Suppressor macrophage (primary cell): ENCODE data around the gene BTF3.
A peak's percentile ranks its signal among the peaks of the same experiment; 100 is the strongest.

Experiments
- DNase-seq, 4 experiments: peaks; one replicate each; pipeline ENCODE4 v3.0.0-alpha.2; 2020 to 2022

BTF3 gene

DNA sequence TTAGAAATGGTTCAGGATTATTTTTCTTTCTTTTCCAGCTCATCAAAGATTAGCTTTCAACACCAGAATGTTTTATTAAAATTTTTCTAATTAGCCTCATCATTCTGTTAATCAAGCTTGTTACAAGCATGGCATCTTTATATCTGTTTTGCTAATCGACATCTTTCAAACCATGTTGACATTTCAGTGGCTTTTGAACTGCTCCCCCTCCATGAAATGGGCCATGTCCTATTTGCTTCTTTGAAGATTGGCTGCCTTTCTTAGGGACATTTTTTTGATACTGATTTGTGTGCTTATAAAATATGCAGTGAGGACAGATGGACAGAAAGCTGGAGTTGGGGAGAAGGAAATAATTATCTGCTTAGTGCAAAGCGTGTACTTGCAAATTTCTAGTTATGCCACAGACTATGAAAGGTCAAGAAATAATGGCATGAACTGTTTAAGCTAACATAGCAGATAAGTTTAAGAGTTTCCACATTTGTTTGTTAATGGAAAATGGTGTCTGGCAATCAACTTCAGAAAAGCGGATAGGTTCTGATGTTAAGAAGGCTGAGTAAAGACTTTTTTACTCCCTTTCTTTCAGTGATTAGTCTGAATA lies 27.5 kb downstream of the BTF3 start:
- no peak for DNase-seq

DNA sequence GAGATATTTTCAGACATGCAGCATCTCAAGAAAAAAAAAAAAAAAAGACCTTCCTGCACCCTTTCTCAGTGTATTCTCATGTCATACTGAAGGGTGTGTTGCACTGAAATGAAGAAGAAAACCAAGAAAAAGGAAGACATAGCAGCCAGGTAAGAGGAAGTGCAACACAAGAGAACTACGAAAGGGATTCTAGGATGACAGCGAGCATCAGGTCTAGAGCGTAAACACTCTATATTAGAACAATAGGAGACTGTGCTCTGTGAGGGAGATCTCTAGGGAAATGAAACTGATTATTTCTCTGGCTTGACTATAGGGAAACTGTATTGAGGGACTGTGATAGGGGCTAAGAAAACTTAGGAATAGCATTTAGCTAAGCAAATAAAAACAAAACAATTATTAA lies 30.0 kb downstream of the BTF3 start:
- no peak for DNase-seq

DNA sequence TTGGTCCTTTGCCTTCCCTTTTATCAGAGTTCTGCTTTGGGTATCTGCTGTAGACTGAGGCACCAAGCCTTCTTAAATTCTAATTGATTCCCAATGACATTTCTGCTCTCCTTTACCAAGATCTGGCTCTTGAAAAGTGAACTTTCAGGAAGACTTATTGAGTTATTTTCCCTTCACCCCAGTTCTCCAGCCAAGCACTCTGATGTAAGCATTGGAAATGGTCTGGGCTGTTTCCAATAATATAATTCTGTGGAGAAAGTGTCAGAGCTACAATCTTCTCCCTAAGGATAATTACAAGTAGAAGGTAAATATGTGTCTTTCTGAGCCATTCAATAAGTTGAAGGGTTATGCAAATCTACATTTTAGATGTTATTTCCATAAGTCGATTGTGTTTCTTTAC lies 30.8 kb downstream of the BTF3 start:
- no peak for DNase-seq

DNA sequence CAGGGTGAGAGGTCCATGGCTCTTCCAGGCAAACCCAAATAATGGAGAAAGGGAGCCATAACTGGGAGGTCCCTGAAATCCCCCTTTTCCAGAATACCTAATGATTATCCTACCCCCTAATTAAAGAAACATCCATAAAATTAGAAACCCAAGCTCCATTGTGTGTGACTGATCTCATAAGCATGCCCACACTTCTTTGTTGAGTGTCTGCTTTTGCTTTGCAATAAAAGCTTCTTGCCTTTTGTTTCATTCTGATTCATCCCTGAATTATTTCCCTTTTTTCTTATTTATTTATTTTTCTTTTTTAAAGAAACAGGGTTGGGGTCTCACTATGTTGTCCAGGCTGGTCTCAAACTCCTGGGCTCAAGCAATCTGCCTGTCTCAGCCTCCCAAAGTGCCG lies 33.1 kb downstream of the BTF3 start:
- DNase-seq, result peak in 1 of 4 experiments; percentile 25

DNA sequence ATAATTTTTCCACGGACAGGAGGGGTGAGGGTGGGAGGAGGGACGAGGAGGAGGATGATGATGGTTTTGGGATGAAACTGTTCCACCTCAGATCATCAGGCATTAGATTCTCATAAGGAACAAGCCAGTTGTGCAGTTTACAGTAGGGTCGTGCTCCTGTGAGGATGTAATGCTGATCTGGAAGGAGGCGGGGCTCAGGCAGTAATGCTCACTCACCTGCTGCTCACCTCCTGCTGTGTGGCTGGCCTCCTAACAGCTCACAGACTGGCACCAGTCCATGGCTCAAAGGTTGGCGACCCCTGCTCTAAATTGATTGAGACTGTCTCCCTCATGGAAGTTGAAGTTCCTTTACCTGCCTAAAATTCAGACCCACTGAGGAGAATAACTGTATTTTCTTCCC lies 34.0 kb downstream of the BTF3 start:
- no peak for DNase-seq

DNA sequence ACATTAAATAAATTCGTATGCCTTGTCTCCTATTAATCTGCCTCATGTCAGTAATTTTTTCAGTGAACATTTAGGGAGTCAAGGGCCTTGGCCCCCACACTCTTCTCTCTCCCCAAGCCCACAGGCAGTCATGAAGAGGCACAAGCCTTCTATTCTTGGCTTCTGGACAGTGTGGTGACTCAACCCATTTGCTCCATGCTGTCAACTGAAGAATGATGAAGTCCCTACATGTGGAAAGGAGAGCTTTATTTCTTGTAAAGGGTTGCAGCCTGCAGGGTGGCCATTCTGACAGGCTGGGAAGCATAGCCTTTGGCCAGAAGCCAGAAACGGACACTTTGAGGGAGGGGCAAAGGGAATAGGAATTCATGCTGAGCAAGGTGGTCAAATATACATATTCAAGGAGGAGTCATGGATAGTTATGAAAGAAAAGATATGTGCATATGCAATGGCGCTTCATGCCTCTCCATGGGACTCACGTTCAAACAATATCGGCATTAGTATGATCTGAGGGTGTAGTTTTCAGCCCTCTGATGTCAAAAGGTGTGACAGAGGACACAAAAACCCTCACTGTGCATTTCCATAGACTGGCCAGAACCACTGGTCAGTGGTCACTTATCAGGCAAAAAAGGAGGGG lies 35.9 kb downstream of the BTF3 start:
- no peak for DNase-seq

DNA sequence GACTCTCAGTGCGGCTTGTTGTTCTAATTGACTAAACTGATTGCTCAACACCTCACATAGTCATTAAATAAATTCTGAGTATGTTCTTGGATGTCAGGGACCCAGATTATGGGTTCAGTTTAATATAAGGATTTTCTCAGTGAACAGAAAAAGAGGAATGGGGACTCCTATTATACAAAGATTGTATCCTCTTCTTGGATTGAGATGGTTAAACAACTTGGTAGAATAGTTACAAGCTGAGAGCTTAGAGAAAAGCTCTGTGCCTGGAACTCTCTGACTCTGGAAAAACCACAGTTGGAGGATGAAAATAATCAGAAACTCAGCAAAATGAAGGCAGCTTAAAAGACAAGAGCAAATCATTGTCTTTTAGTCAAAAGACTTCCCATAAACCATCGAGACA lies 36.7 kb downstream of the BTF3 start:
- DNase-seq, result no peak

DNA sequence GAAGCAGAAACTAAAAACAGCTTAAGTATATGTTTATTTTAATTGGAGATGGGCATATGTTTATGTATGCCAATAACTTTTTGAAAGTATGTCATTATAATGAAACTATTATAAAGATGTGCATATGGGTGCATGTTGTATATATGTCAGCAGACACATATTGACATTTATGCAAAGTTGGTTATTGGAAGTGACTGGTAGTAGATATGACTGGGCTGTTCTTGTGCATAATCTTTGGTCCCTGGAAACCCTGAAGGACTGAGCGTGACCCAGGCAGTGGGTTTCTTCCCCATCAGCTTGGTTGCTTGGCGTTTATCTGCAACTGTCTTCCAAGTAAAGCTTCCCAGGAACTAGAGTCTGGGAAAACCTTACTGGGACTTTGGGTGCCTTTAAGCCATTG lies 41.5 kb downstream of the BTF3 start:
- DNase-seq, result no peak

DNA sequence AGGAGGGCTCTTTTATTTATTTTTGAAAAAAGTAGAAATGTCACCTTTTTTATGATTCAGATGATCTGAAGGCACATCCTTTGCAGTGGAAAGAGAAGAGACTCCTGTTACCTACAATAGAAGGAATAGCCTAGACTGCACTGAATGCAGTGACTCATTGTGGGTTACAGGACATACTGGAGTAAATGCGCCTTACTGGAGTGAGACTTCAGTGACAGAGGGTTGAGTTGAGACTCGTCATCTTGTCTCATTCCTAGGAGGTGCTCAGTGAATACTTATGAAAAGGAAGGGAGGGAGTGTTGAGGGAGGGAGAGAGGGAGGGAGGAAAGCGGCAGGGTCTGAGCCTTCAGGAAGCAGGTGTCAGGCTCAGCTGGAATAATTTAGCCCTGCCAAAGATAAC lies 42.0 kb downstream of the BTF3 start:
- DNase-seq, result no peak

DNA sequence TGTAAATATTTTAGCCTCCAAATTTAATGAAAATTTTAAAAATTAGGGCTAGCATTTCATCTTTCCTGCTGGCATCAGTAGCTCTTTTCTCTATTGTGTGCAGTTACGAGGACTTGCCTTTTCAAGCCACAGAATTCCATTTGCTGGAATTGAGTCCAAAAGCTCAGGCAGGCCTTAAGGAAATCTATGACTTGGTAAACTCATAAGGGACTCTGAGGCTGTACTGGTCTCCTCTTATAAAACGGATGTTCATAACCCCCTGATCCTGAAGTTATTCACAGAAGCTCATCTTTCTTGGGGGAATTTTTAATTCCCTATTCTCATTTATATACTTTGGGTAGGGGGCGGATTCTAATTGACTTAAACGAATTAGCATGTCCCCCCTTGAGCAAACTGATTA lies 43.8 kb downstream of the BTF3 start:
- no peak for DNase-seq

DNA sequence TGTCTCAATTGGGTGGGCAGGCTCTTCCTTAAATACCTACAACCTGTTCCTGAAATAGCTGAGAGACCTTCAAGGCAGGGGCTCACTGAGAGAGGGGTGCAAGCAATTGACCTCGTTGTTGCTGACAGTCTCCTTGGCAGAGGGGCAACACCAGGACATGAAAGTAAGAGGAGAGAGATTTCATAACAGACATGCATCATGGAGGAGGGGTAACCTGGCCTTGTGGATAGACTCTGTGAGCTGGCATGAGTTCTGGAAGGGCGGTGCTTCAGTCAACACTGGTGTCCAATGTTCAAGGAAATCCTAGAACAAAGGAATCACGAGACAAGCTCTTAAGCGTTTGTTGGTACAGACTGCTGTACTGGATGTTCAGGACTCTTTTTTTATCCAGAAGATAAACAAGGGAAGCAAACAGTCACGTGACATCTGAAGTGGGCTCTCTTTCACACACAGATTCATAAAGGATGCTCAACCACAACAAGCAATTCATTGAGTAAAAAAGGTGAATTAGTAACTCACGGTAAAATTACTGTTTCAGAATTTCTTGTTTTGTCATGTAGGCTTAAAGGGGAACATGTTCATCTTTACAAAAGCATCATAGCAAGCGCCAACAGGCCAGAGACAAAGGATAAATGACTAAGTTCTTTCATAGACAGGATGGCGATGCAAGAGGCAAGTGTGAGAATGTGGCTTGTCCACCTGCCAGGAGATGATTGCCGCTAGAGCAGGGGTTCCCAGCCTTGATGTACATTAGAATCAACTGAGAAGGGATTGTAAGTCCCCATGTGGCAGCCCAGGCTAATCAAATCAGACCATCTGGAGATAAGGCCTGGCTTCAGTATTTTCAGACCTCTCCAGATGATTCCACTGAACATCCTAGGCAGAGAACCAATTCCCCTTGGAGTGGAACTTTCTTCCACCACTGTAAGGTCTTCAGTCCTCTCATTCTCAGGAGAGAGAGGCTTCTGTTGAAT lies 46.5 kb downstream of the BTF3 start:
- no peak for DNase-seq

DNA sequence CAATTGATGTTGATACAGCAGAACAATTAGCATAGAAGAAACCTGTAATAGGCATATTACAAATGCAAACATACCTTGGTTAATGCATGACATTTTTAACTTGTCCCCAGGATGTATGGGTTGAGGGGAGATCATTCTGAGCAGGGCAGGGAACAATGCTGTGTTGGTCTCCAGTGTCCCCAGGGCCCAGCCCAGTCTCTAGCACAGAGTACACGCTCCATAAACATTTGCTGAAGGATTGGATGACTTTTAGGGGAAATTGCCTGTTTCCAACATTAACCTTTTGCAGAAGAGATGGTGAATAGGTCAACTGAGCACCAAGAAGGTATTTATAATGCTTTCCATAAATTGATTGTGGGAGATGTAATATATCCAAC lies 47.1 kb downstream of the BTF3 start:
- DNase-seq, result no peak

DNA sequence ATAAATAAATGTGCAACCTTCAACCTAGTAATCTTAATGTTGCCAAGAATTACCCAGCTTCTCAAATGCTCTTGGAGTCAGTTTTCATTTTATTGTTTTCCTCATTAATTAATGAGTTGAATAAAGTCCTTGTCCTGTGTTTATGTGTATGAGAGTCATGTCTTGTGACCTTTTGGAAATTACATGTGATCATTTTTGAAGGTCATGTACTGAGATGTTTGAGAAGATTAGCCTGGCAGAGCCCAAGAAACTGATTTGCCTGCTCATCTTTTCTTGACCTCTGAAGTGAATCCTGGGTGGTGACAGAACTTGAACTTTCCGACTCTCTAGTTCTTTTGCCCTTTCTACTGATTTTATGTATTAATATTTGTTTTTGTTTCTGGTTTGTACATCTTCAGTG lies 51.8 kb downstream of the BTF3 start:
- no peak for DNase-seq

DNA sequence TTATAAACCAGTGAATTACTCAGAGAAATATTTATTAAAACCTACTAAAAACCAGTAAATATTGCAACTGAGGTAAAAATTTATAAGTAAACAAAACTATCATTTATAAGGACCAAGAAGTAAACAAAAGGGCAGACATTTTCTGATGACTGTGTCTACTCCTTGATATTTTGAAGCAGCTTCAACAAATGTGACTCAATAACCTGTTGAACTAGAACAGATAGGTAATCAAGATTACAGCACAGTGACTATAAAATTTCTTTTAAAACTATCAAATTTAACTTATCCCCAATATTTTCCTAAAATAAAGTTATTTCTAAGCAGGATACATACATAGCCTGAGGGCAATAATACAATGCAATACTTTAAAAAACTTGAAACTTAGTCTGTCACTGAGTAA lies 54.4 kb downstream of the BTF3 start:
- DNase-seq, result no peak
